ENCODE measurements around the gene RAB9B. TPM values are rescaled to one million over a fixed set of nuclear protein-coding genes. Genes with fewer than 3 reads are reported as not detected.
"Not testable (repeated sequence)": the region's sequence is repeated elsewhere in the genome, so short reads cannot be mapped to it uniquely, and the experiment has no call there.

The RAB9B gene
- polyA plus RNA-seq, 1 donor (not counting 4 experiments of a cell fraction or from before 2014, with no cell fraction given) = 0.28 TPM

DNA sequence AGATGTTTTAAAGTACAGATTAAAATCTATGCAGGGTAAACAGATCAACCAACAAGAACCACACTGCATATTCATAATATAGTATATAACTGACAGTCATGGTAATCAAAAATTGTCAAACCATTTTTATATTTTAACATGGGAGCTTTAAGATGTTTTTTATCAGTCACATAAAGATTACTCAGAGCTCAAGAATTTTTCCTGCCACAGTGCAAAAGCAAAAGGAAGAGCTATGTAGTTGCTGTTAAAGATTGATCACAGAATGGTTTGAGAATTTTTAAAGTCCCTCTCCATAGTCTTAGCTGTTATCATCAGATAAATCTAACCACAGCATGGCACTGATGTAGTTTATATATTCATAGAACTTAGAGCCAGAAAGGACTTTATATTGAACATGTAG, 8.5 kb downstream of the RAB9B start:
- Histone ChIP-seq H3K9ac (ENCODE audit: control insufficient read depth, extremely low read depth, insufficient read depth, low read length) (no peak overlapping the region), H4K20me1 (ENCODE audit: control insufficient read depth, extremely low read depth, insufficient read depth, low read length) (no peaks in the 10 kb centered on the region), H3K9me1 (ENCODE audit: control insufficient read depth, extremely low read depth, insufficient read depth, low read length) (no peaks in the 10 kb centered on the region), H3K4me3 (ENCODE audit: control insufficient read depth in 2 of 3, extremely low read depth in 1 of 3, insufficient read depth in 2 of 3, low read depth in 1 of 3, low read length in 3 of 3) (no peak overlapping the region), H3K36me3 (ENCODE audit: control insufficient read depth in 2 of 2, extremely low read depth in 1 of 2, insufficient read depth in 2 of 2, low read length in 2 of 2) (no peaks in the 10 kb centered on the region), H3K27me3 (ENCODE audit: control insufficient read depth, extremely low read depth, insufficient read depth, low read length) (no peaks in the 10 kb centered on the region), H2AFZ (ENCODE audit: control insufficient read depth, low read length) (no peak overlapping the region), H3K79me2 (ENCODE audit: control insufficient read depth, insufficient read depth, low read length) (no peaks in the 10 kb centered on the region), H3K4me2 (ENCODE audit: control insufficient read depth, extremely low read depth, insufficient read depth, low read depth, low read length) (no peak overlapping the region), H3K4me1 (ENCODE audit: control insufficient read depth, extremely low read depth, insufficient read depth, low read length) (no peaks in the 10 kb centered on the region), H3K9me3 (ENCODE audit: control insufficient read depth, low read depth, low read length) (no peaks in the 10 kb centered on the region), H3K27ac (ENCODE audit: control insufficient read depth, insufficient read depth, low read length) (no peak overlapping the region)
- DNase-seq (ENCODE audit: low read depth, low spot score) (no peak), FAIRE-seq (no peak)
- TF ChIP-seq EZH2 (IDR thresholded peaks at IDR 0.05; ENCODE audit: low read length) = no peak
- TF ChIP-seq, protein P1, sequence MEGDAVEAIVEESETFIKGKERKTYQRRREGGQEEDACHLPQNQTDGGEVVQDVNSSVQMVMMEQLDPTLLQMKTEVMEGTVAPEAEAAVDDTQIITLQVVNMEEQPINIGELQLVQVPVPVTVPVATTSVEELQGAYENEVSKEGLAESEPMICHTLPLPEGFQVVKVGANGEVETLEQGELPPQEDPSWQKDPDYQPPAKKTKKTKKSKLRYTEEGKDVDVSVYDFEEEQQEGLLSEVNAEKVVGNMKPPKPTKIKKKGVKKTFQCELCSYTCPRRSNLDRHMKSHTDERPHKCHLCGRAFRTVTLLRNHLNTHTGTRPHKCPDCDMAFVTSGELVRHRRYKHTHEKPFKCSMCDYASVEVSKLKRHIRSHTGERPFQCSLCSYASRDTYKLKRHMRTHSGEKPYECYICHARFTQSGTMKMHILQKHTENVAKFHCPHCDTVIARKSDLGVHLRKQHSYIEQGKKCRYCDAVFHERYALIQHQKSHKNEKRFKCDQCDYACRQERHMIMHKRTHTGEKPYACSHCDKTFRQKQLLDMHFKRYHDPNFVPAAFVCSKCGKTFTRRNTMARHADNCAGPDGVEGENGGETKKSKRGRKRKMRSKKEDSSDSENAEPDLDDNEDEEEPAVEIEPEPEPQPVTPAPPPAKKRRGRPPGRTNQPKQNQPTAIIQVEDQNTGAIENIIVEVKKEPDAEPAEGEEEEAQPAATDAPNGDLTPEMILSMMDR (optimal IDR thresholded peaks at IDR 0.05 in 1 of 3, IDR thresholded peaks at IDR 0.05 in 1 of 3, conservative IDR thresholded peaks at IDR 0.05 in 1 of 3; ENCODE audit: extremely low read depth in 1 of 3, insufficient read depth in 2 of 3, low read length in 3 of 3) = no peak
- dilution Hi-C loops (cut with MboI; ENCODE audit: extremely low pct_ligation_motif_present, low sequenced_read_pairs) = no loop called here

DNA sequence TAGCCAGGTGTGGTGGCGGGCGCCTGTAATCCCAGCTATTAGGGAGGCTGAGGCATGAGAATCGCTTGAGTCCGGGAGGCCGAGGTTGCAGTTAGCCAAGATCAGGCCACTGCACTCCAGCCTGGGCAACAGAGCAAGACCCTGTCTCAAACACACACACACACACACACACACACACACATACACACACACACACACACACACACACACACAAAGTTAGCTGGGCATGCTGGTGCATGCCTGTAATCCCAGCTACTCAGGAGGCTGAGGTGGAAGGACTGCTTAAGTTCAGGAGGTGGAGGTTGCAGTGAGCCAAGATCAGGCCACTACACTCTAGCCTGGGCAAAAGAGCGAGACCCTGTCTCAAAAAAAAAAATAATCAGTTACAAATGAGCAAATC, 11.3 kb downstream of the RAB9B start:
- H3K4me2 ChIP-seq (ENCODE audit: control insufficient read depth, extremely low read depth, insufficient read depth, low read depth, low read length); DNase-seq (ENCODE audit: low read depth, low spot score); H3K9me3 ChIP-seq (ENCODE audit: control insufficient read depth, low read depth, low read length); H3K27me3 ChIP-seq (ENCODE audit: control insufficient read depth, extremely low read depth, insufficient read depth, low read length); FAIRE-seq; H3K36me3 ChIP-seq (ENCODE audit: control insufficient read depth in 2 of 2, extremely low read depth in 1 of 2, insufficient read depth in 2 of 2, low read length in 2 of 2); H4K20me1 ChIP-seq (ENCODE audit: control insufficient read depth, extremely low read depth, insufficient read depth, low read length); H3K4me1 ChIP-seq (ENCODE audit: control insufficient read depth, extremely low read depth, insufficient read depth, low read length); H2AFZ ChIP-seq (ENCODE audit: control insufficient read depth, low read length); H3K79me2 ChIP-seq (ENCODE audit: control insufficient read depth, insufficient read depth, low read length); H3K4me3 ChIP-seq (ENCODE audit: control insufficient read depth in 2 of 3, extremely low read depth in 1 of 3, insufficient read depth in 2 of 3, low read depth in 1 of 3, low read length in 3 of 3); H3K9me1 ChIP-seq (ENCODE audit: control insufficient read depth, extremely low read depth, insufficient read depth, low read length); H3K27ac ChIP-seq (ENCODE audit: control insufficient read depth, insufficient read depth, low read length); dilution Hi-C loops (cut with MboI; ENCODE audit: extremely low pct_ligation_motif_present, low sequenced_read_pairs); H3K9ac ChIP-seq (ENCODE audit: control insufficient read depth, extremely low read depth, insufficient read depth, low read length): not testable (repeated sequence)

DNA sequence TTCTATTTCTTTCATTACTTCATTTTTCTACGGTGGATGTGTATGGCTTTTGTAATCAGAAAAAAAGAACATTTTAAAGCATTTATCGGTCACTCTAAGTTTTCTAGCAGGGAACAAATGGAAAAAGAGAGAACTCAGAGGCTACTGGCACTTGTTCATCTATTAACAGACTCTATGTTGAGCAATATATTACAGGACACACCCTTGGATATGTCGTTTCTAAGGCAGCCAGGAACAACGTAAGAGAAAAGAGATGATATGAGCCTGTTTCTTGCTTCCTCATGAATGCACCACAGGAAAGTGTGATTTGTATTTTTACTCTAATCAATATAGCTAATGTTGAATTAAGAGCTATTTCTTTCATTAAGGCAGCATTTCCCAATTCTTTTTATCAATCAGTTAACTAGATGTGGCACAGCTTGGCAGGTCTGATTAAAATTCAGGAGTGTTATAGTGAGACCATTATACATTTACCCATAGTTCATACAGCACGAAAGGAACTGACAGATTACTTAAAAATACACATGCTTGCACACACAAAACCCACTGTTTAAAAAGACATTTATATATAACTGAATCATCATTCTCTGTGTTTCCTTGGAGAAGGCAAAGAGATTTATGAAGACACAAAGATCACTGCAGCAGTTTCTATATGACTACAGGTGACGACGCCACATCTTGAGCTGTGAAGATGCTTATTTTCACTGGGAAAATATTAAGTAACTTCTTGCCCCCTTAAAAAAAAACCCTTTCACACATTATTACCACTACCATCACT, 13.0 kb downstream of the RAB9B start:
- dilution Hi-C loops (cut with MboI; ENCODE audit: extremely low pct_ligation_motif_present, low sequenced_read_pairs) = no loop called here

More for the DNA sequence above, 13.0 kb downstream of the RAB9B start:
- Histone ChIP-seq H2AFZ (ENCODE audit: control insufficient read depth, low read length) (no peak overlapping the region), H3K27me3 (ENCODE audit: control insufficient read depth, extremely low read depth, insufficient read depth, low read length) (no peaks in the 10 kb centered on the region), H3K9ac (ENCODE audit: control insufficient read depth, extremely low read depth, insufficient read depth, low read length) (no peak overlapping the region), H3K4me2 (ENCODE audit: control insufficient read depth, extremely low read depth, insufficient read depth, low read depth, low read length) (no peak overlapping the region), H3K36me3 (ENCODE audit: control insufficient read depth in 2 of 2, extremely low read depth in 1 of 2, insufficient read depth in 2 of 2, low read length in 2 of 2) (no peaks in the 10 kb centered on the region), H3K9me3 (ENCODE audit: control insufficient read depth, low read depth, low read length) (no peaks in the 10 kb centered on the region), H4K20me1 (ENCODE audit: control insufficient read depth, extremely low read depth, insufficient read depth, low read length) (no peaks in the 10 kb centered on the region), H3K4me1 (ENCODE audit: control insufficient read depth, extremely low read depth, insufficient read depth, low read length) (no peaks in the 10 kb centered on the region), H3K9me1 (ENCODE audit: control insufficient read depth, extremely low read depth, insufficient read depth, low read length) (no peaks in the 10 kb centered on the region), H3K79me2 (ENCODE audit: control insufficient read depth, insufficient read depth, low read length) (no peaks in the 10 kb centered on the region), H3K4me3 (ENCODE audit: control insufficient read depth in 2 of 3, extremely low read depth in 1 of 3, insufficient read depth in 2 of 3, low read depth in 1 of 3, low read length in 3 of 3) (no peak overlapping the region), H3K27ac (ENCODE audit: control insufficient read depth, insufficient read depth, low read length) (no peak overlapping the region)
- FAIRE-seq (no peak), DNase-seq (ENCODE audit: low read depth, low spot score) (no peak)
- TF ChIP-seq, protein P1 (optimal IDR thresholded peaks at IDR 0.05 in 1 of 3, IDR thresholded peaks at IDR 0.05 in 1 of 3, conservative IDR thresholded peaks at IDR 0.05 in 1 of 3; ENCODE audit: extremely low read depth in 1 of 3, insufficient read depth in 2 of 3, low read length in 3 of 3) = no peak
- no peak for TF ChIP-seq EZH2 (IDR thresholded peaks at IDR 0.05; ENCODE audit: low read length)
